Hindlimb muscle (tissue), 1 donor: ENCODE results near the gene TDRD12. TPM values are rescaled to one million over a fixed set of nuclear protein-coding genes. Genes with fewer than 3 reads are reported as not detected.
"Not testable (repeated sequence)": the region's sequence is repeated elsewhere in the genome, so short reads cannot be mapped to it uniquely, and the experiment has no call there.

Experiments
- DNase-seq: peaks from one replicate; pipeline ENCODE4 v3.0.0-alpha.2; 2013
- polyA plus RNA-seq: library from polyadenylated mRNA; unstranded; fragments of 120-200 nt; gene quantifications from one replicate; pipeline ENCODE4 v1.2.1, GENCODE V29; 2013; ENCODE audit not compliant: insufficient read length

TDRD12 gene
- polyA plus RNA-seq, 1 donor, result 0.12 TPM

DNA sequence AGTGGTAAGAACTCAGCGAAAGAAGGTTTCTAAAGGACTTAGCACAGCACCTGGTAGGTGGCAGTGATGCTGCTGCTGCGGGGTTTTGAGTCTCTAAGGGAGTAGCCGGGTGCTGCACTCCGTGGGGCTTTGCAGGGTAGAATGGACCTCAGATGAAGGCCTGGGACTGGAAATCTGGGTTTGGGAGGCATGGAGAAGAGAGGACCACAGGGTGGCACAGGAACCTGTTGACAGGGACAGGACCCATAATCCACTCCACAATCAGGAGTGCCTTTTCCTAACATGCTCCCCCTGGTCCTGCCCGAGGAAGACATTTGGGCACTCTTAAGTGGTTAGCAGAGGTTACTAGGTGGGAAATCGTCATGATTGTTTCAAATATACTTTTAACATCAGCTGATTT lies 29.8 kb downstream of the TDRD12 start:
- DNase-seq, result no peak

- DNase-seq, result no peak
These were observed 31.0 kb downstream of the TDRD12 start for GRCh38 chr19:32750441-32751055.

- DNase-seq, result no peak
These were observed 31.5 kb downstream of the TDRD12 start for GRCh38 chr19:32751066-32751465.

- no peak for DNase-seq
These were observed 37.6 kb downstream of the TDRD12 start for GRCh38 chr19:32757189-32757588.

DNA sequence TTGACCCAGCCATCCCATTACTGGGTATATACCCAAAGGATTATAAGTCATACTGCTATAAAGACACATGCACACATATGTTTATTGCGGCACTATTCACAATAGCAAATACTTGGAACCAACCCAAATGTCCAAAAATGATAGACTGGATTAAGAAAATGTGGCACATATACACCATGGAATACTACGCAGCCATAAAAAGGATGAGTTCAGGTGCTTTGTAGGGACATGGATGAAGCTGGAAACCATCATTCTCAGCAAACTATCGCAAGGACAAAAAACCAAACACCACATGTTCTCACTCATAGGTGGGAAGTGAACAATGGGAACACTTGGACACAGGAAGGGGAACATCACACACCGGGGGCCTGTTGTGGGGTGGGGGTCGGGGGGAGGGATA lies 45.8 kb downstream of the TDRD12 start:
- not testable (repeated sequence) for DNase-seq

DNA sequence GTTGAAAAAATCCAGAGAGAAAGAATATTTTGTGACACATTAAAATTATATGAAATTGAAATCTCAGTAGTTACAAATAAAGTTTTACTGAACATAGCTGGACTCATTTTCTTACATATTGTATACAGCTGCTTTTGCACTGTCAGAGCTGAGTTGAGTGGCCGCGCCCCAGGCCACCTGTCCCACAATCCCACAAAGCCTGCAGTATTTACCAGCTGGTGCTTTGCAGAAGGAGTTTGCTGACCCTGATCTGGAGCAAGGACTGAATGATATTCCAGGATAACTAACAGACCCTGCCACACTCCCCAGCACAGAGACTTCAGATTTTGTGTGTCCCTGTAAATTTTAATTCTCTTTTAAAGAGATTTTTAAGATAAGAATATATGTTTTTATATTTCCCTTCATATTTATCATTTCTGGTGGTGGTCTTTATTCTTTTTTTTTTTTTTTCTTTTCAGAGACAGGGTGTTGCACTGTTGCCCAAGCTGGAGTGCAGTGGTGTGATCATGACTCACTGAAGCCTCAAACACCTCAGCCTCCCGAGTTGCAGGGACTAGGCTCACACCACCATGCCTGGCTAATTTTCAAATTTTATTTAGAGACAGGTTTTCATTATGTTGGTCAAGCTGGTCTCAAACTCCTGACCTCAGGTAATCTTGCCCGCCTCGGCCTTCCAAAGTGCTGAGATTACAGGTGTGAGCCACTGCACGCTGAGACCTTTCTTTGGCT lies 48.5 kb downstream of the TDRD12 start:
- DNase-seq, result no peak

- no peak for DNase-seq
These were observed 52.0 kb downstream of the TDRD12 start for GRCh38 chr19:32771596-32771995.

DNA sequence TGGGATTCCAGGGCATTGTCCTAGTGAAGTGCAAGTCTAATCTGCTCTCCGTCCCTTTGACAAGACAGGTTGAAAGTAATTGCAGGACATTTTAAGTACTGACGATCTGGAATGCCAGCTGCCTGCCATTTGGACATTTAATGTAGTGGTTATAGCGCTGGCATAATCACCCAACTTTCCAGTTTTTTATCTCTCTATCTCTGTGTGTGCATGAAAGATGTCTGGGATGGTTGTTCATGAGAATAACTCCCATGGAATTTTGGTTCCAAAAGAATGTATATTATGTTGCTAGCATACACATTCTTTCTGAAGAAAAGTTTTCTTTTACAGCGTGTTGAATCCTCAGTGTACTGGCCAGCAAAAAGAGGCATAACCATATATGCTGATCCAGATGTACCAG lies 53.6 kb downstream of the TDRD12 start:
- DNase-seq, result no peak

DNA sequence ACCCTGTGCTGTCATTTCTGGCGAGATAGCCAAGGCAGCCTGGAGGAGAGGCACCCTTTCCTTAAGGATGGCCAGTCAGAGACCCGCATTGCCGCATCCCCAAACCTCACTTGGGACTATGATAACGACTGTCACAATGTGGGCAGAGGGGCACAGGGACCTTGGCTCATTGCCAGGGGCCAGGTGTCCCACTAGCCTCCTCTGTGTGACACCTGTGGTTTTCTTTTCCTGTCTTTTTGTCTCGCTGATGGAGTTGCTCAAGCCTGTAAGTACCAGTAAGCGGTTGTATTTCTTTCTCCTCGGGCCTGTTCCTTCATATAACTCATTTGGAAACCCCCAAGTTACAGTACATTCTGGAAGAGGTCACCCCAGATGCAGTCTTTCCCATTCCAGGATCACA lies 59.5 kb downstream of the TDRD12 start:
- DNase-seq, result no peak

DNA sequence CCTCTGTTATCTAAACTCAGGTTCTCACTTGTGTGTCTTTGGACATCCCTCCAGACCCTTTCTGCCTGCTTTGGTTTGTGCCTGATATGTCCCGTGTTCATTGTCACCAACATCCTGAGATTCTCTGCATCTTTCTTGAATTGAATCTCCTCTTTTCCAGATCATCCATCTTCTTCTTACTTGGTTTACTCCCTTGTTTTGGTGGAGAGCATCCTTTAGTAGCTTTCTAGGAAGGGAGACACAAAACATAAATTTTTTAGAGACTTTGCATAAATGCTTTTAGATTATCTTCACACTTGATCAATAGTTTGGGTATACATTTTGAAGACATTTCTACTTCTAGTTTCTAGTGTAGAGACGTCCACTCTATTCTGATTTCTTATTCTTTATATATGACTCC lies 61.7 kb downstream of the TDRD12 start:
- DNase-seq, result no peak

- not testable (repeated sequence) for DNase-seq
These were observed 62.5 kb downstream of the TDRD12 start for GRCh38 chr19:32782089-32782488.

DNA sequence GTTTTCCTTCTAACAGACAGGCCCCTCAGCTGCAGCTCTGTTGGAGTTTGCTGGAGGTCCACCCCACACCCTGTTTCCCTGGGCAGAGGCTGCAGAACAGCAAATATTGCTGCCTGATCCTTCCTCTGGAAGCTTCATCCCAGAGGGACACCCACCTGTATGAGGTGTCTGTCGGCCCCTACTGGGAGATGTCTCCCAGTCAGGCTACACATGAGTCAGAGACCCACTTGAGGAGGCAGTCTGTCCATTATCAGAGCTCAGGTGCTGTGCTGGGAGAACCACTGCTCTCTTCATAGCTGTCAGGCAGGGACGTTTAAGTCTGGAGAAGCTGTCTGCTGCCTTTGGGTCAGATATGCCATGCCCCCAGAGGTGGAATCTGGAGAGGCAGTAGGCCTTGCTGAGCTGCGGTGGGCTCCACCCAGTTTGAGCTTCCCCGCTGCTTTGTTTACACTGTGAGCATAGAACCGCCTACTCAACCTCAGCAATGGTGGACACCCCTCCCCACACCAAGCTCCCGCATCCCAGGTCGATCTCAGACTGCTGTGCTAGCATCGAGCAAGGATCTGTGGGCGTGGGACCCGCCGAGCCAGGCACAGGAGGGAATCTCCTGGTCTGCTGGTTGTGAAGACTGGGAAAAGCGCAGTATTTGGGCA lies 67.7 kb downstream of the TDRD12 start:
- DNase-seq, result not testable (repeated sequence)

DNA sequence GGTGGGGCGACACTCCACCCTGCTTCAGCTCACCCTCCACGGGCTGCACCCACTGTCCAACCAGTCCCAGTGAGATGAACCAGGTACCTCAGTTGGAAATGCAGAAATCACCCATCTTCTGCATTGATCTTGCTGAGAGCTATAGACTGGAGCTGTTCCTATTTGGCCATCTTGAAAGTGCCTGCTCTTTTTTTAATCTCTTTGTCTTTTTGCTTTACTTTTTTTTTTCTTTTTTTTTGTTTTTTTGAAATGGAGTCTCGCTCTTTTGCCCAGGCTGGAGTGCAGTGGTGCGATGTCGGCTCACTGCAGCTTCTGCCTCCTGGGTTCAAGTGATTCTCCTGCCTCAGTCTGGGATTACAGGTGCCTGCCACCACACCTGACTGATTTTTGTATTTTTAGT lies 68.3 kb downstream of the TDRD12 start:
- DNase-seq, result not testable (repeated sequence)

- DNase-seq, result no peak
These were observed 69.9 kb downstream of the TDRD12 start for GRCh38 chr19:32789429-32789828.

GRCh38 chr19:32798201-32798600 lies 78.6 kb downstream of the TDRD12 start:
- DNase-seq, result no peak

GRCh38 chr19:32800191-32800590 lies 80.6 kb downstream of the TDRD12 start:
- no peak for DNase-seq

DNA sequence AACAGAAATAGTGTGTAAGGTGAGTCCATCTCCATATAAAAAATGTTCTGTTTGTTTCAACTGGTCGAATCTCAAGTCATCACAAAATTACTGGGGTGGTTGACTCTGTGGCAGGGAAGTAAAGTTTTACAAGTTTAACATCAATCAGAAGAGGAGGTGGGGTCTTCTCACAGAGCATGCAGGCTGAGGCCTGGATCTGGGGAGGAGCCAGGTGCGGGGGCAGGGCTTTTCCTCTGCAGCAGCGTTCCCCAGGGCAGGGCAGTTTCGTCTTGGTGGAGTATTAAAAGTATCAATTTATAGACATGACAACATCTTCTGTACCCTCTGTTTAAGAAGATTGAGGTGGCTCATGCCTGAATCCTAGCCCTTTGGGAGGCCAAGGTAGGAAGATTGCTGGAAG lies 81.2 kb downstream of the TDRD12 start:
- DNase-seq, result no peak

- no peak for DNase-seq
These were observed 83.3 kb downstream of the TDRD12 start for GRCh38 chr19:32802840-32803239.

- no peak for DNase-seq
These were observed 88.7 kb downstream of the TDRD12 start for GRCh38 chr19:32808236-32808635.

- no peak for DNase-seq
These were observed 89.7 kb downstream of the TDRD12 start for GRCh38 chr19:32809254-32809653.

GRCh38 chr19:32809754-32810153 lies 90.2 kb downstream of the TDRD12 start:
- no peak for DNase-seq

DNA sequence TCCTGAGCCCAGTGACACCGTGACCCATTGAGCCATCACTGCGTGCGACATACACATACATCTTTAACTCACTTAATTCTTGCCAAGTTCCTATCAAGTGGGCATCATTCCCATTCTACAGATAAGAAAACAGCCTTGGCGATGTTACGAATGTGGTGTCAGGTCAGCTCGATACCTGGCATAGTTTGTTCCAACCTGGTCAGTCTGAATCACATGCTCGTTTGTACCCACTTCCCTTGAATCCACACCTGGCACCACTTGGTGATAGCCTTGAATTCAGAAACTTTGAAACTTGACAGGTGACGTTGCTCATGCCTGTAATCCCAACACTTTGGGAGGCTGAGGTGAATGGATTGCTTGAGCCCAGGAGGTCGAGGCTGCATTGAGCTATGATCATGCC lies 90.9 kb downstream of the TDRD12 start:
- DNase-seq, result no peak

- no peak for DNase-seq
These were observed 91.6 kb downstream of the TDRD12 start for GRCh38 chr19:32811151-32811550.

DNA sequence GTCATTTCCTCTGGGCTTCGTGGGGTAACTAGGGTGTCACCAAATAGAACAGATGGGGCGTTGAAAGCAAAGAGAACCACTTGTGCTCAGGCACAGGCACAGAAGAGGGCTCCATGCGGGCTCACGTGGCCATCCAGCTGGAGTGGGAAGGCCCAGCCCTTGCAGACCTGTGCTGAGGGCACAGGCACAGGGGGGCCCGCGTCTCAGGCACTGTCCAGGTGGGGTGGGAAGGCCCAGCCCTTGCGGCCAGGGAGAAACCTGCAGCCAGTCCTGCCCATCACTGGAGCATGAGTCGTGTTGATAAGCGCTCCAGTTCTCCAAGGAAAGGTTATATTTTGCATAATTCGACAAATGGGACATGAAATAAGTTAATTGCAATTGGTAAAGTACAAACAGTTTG lies 92.5 kb downstream of the TDRD12 start:
- no peak for DNase-seq
